IMR-90 (cell line): Measurements from ENCODE around the gene FNIP2.

Experiments used
- CEBPB ChIP-seq: IDR thresholded peaks from 2 replicates; pipeline ENCODE4 v1.6.1; 2012; ENCODE audit warnings: low read depth, low read length, improper control_type of control experiment
- MAFK ChIP-seq: IDR thresholded peaks from 2 replicates; pipeline ENCODE4 v1.6.1; 2012; ENCODE audit warnings: low read depth, low read length, improper control_type of control experiment
- POLR2A ChIP-seq: IDR thresholded peaks from 2 replicates; pipeline ENCODE4 v1.6.1; 2012; ENCODE audit warnings: mild to moderate bottlenecking, low read depth, low read length
- RAD21 ChIP-seq: IDR thresholded peaks from 2 replicates; pipeline ENCODE4 v1.6.1; 2012; ENCODE audit warnings: low read length, improper control_type of control experiment
- RCOR1 ChIP-seq: IDR thresholded peaks from 2 replicates; pipeline ENCODE4 v1.6.1; 2012; ENCODE audit warnings: mild to moderate bottlenecking, low read length, improper control_type of control experiment; ENCODE audit not compliant: insufficient replicate concordance
- SMC3 ChIP-seq: fragments of 150-350 bp; IDR thresholded peaks from 2 replicates; pipeline ENCODE4 v1.6.1; 2016; ENCODE audit warnings: low read depth, mild to moderate bottlenecking, antibody characterized with exemption, low read length, moderate library complexity
- TF ChIP-seq, protein P1 (sequence below): conservative IDR thresholded peaks from 2 replicates; pipeline ENCODE4 v1.5.1; 2012; ENCODE audit warnings: mild to moderate bottlenecking, low read depth, low read length, improper control_type of control experiment
- TF ChIP-seq, protein P2 (sequence below): fragments of 150-350 bp; IDR thresholded peaks from 2 replicates; pipeline ENCODE4 v1.6.1; 2016; ENCODE audit warnings: low read depth, mild to moderate bottlenecking, low read length, moderate library complexity, borderline replicate concordance
- TF ChIP-seq, protein P3 (sequence below): fragments of 150-350 bp; IDR thresholded peaks from 2 replicates; pipeline ENCODE4 v1.6.1; 2017; ENCODE audit warnings: mild to moderate bottlenecking, antibody characterized with exemption, low read length, low read depth

DNA sequence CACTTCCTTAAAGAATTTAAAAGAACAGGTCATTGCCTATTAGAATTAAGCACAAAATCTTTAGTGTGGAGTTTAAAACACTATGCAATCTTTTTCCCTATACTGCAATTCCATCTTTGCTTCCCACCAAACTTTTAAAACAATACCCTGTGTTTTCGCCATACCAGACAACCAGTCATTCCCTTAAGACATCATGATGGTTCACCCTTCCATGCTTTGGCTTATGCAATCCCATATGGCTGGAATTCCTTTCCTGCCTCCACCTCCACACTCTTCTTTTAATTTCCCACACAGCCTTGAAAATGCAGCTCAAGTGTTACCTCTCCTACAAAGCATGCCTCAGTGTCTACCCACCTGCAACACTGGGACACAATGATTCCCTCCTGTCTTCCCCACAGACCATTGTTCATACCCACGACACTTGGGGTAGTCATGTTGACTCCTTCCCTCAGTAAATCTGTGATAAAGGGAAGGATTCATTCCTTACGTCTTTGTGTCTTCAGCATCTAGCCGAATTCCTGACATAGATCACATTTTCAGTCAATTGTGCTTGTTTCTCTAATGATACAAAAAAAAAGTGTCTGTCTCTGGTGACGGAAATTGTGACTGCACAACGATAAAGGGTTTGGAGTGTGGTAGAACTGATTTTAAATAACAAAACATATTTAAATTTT, 166.3 kb downstream of the FNIP2 start:
- TF ChIP-seq, protein P1, sequence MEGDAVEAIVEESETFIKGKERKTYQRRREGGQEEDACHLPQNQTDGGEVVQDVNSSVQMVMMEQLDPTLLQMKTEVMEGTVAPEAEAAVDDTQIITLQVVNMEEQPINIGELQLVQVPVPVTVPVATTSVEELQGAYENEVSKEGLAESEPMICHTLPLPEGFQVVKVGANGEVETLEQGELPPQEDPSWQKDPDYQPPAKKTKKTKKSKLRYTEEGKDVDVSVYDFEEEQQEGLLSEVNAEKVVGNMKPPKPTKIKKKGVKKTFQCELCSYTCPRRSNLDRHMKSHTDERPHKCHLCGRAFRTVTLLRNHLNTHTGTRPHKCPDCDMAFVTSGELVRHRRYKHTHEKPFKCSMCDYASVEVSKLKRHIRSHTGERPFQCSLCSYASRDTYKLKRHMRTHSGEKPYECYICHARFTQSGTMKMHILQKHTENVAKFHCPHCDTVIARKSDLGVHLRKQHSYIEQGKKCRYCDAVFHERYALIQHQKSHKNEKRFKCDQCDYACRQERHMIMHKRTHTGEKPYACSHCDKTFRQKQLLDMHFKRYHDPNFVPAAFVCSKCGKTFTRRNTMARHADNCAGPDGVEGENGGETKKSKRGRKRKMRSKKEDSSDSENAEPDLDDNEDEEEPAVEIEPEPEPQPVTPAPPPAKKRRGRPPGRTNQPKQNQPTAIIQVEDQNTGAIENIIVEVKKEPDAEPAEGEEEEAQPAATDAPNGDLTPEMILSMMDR, result no peak
- TF ChIP-seq CEBPB (0 out of 2 replicates have a peak, but pooled peaks have one; percentile 9), SMC3 (no peak), POLR2A (no peak), RAD21 (no peak), MAFK (no peak), RCOR1 (no peak)
- TF ChIP-seq, protein P2, sequence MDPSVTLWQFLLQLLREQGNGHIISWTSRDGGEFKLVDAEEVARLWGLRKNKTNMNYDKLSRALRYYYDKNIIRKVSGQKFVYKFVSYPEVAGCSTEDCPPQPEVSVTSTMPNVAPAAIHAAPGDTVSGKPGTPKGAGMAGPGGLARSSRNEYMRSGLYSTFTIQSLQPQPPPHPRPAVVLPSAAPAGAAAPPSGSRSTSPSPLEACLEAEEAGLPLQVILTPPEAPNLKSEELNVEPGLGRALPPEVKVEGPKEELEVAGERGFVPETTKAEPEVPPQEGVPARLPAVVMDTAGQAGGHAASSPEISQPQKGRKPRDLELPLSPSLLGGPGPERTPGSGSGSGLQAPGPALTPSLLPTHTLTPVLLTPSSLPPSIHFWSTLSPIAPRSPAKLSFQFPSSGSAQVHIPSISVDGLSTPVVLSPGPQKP, result no peak
- TF ChIP-seq, protein P3, sequence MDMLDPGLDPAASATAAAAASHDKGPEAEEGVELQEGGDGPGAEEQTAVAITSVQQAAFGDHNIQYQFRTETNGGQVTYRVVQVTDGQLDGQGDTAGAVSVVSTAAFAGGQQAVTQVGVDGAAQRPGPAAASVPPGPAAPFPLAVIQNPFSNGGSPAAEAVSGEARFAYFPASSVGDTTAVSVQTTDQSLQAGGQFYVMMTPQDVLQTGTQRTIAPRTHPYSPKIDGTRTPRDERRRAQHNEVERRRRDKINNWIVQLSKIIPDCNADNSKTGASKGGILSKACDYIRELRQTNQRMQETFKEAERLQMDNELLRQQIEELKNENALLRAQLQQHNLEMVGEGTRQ, result no peak
